Spleen (tissue), 7 donors: Measurements from ENCODE around the gene GRK5.

Experiments used
- POLR2A ChIP-seq, 3 donors: fragments of 450-650 bp; IDR thresholded peaks; one replicate each; pipeline ENCODE4 v1.5.1; 2017; ENCODE audit warnings: antibody characterized with exemption in 3 of 3, mild to moderate bottlenecking in 1 of 3
- POLR2AphosphoS5 ChIP-seq, 3 donors: sonication (generic); formaldehyde crosslinking; IDR thresholded peaks; one replicate each; pipeline ENCODE4 v1.5.1; 2017; ENCODE audit warnings: antibody characterized with exemption in 3 of 3
- TF ChIP-seq, protein P1 (sequence below), 11 experiments: fragments of 200-600 bp in 7 of 11; fragments of 450-650 bp in 4 of 11; sonication (generic) in 4 of 11; IDR thresholded peaks in 8 of 11; conservative IDR thresholded peaks in 3 of 11; 1 replicate in 7 of 11; 2 replicates in 4 of 11; pipeline versions ENCODE4 v1.4.0 to v1.8.0; 2016 to 2021; ENCODE audit warnings: antibody characterized with exemption in 11 of 11, inconsistent platforms in 4 of 11, mild to moderate bottlenecking in 1 of 11
- donor health status: DM: no; HTN: no; CAD: no; lungs with moderate emphysema.
- donor health status: DM: no; HTN: no; CAD: no.
- donor health status: DM: no; HTN: no; CAD: no.

- TF ChIP-seq POLR2A (IDR thresholded peaks at IDR 0.05) (no peak), POLR2AphosphoS5 (IDR thresholded peaks at IDR 0.05) (no peak)
- TF ChIP-seq, protein P1, sequence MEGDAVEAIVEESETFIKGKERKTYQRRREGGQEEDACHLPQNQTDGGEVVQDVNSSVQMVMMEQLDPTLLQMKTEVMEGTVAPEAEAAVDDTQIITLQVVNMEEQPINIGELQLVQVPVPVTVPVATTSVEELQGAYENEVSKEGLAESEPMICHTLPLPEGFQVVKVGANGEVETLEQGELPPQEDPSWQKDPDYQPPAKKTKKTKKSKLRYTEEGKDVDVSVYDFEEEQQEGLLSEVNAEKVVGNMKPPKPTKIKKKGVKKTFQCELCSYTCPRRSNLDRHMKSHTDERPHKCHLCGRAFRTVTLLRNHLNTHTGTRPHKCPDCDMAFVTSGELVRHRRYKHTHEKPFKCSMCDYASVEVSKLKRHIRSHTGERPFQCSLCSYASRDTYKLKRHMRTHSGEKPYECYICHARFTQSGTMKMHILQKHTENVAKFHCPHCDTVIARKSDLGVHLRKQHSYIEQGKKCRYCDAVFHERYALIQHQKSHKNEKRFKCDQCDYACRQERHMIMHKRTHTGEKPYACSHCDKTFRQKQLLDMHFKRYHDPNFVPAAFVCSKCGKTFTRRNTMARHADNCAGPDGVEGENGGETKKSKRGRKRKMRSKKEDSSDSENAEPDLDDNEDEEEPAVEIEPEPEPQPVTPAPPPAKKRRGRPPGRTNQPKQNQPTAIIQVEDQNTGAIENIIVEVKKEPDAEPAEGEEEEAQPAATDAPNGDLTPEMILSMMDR (IDR thresholded peaks at IDR 0.05 in 8 of 11, conservative IDR thresholded peaks at IDR 0.05 in 3 of 11): no peak
Measured at GRCh38 chr10:119413093-119413453, 205.7 kb downstream of the GRK5 start.
